HG02759 (cell line): ENCODE results near the gene LRRC38.
"Not testable (repeated sequence)": the region's sequence is repeated elsewhere in the genome, so short reads cannot be mapped to it uniquely, and the experiment has no call there.

Source experiments
- ATAC-seq: cut with Tn5 transposase; IDR thresholded peaks from one replicate; pipeline ENCODE4 v1.9.1; 2021; ENCODE audit warnings: mild to moderate bottlenecking, moderate library complexity; ENCODE audit not compliant: unreplicated experiment

LRRC38 gene

GRCh38 chr1:13465515-13465914 lies 48.3 kb downstream of the LRRC38 start:
- ATAC-seq = no peak

GRCh38 chr1:13462682-13463081 lies 51.1 kb downstream of the LRRC38 start:
- no peak for ATAC-seq

- ATAC-seq = no peak
Measured at GRCh38 chr1:13461977-13462376, 51.8 kb downstream of the LRRC38 start.

- no peak for ATAC-seq
Measured at GRCh38 chr1:13456904-13457532, 56.8 kb downstream of the LRRC38 start.

- ATAC-seq = no peak
Measured at GRCh38 chr1:13451399-13451965, 62.3 kb downstream of the LRRC38 start.

- ATAC-seq = no peak
Measured at GRCh38 chr1:13450204-13450603, 63.6 kb downstream of the LRRC38 start.

- ATAC-seq = no peak
Measured at GRCh38 chr1:13443335-13443979, 70.3 kb downstream of the LRRC38 start.

- not testable (repeated sequence) for ATAC-seq
Measured at GRCh38 chr1:13439104-13439783, 74.6 kb downstream of the LRRC38 start.

GRCh38 chr1:13435458-13435857 lies 78.3 kb downstream of the LRRC38 start:
- ATAC-seq = no peak

- ATAC-seq = not testable (repeated sequence)
Measured at GRCh38 chr1:13433694-13434358, 80.0 kb downstream of the LRRC38 start.

- no peak for ATAC-seq
Measured at GRCh38 chr1:13432251-13432650, 81.6 kb downstream of the LRRC38 start.

GRCh38 chr1:13430495-13430894 lies 83.3 kb downstream of the LRRC38 start:
- ATAC-seq = no peak
